ENCODE measurements around the gene DAB2IP.
A peak's percentile ranks its signal among the peaks of the same experiment; 100 is the strongest.
"Not testable (repeated sequence)": the region's sequence is repeated elsewhere in the genome, so short reads cannot be mapped to it uniquely, and the experiment has no call there.

Gene DAB2IP

DNA sequence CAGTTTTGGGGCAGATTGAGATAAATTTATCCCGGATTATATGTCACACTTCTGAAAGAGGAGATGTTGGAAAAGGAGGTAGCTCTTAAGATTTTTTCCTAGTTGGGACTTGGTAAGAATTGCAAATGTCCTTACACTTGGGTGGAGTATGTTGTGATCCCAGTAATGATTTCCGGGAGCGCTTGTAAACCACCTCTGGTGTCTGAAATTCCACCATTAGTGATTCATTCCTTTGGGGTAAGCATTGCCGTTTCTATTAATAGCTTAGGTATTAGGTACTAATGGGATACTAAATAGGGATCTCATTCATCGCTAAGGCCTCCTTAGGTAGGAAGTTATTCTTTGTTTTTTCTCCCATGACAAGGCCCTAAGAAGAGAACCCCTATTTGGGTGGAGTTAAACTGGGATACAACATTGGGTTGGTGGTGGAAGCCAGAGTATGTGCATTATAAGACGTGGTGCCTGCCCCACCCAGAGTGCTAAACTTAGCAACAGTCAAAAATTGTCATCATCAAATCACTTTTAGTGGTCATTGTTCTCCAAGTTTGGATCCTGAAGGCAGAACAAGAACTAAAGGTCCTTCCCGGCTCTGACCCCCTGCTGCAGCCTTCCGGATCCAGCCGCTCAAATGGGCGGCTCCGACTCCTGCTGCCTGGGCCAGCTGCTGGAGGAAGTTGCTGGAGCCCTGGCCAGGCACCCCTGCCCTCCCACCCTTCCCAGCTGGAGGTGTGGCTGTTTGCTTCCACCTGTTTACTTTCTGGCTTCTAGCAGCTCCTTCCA is 31.7 kb upstream of the DAB2IP start:
- H3K4me1 ChIP-seq (ENCODE audit: low read length) = peaks cover 9% of the 10 kb centered on the region
- H3K4me2 ChIP-seq (ENCODE audit: low read length) = no peak overlapping the region
- no peak overlapping the region for H2AFZ ChIP-seq (ENCODE audit: low read depth, low read length)
- H4K20me1 ChIP-seq (ENCODE audit: insufficient read depth, low read length) = no peaks in the 10 kb centered on the region
- no peak overlapping the region for H3K4me3 ChIP-seq (ENCODE audit: low read length)
- H3K9ac ChIP-seq (ENCODE audit: low read length) = no peak overlapping the region
- no peaks in the 10 kb centered on the region for H3K9me3 ChIP-seq (ENCODE audit: insufficient read depth, low read length)
- no peaks in the 10 kb centered on the region for H3K27me3 ChIP-seq (ENCODE audit: low read depth, low read length)
- no peak for TF ChIP-seq EZH2phosphoT487 (IDR thresholded peaks at IDR 0.05; ENCODE audit: low read depth)
- TF ChIP-seq, protein P1, sequence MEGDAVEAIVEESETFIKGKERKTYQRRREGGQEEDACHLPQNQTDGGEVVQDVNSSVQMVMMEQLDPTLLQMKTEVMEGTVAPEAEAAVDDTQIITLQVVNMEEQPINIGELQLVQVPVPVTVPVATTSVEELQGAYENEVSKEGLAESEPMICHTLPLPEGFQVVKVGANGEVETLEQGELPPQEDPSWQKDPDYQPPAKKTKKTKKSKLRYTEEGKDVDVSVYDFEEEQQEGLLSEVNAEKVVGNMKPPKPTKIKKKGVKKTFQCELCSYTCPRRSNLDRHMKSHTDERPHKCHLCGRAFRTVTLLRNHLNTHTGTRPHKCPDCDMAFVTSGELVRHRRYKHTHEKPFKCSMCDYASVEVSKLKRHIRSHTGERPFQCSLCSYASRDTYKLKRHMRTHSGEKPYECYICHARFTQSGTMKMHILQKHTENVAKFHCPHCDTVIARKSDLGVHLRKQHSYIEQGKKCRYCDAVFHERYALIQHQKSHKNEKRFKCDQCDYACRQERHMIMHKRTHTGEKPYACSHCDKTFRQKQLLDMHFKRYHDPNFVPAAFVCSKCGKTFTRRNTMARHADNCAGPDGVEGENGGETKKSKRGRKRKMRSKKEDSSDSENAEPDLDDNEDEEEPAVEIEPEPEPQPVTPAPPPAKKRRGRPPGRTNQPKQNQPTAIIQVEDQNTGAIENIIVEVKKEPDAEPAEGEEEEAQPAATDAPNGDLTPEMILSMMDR (IDR thresholded peaks at IDR 0.05; ENCODE audit: low read depth, low read length) = no peak
- H3K27ac ChIP-seq (ENCODE audit: low read length) = no peak overlapping the region
- H3K79me2 ChIP-seq (ENCODE audit: low read length) = no peaks in the 10 kb centered on the region
- no peaks in the 10 kb centered on the region for H3K36me3 ChIP-seq (replicated peaks; ENCODE audit: low read depth, low read length)

- Histone ChIP-seq H3K4me1 (ENCODE audit: low read length) (peaks cover 9% of the 10 kb centered on the region), H3K27ac (ENCODE audit: low read length) (no peak overlapping the region), H2AFZ (ENCODE audit: low read depth, low read length) (no peak overlapping the region), H3K9me3 (ENCODE audit: insufficient read depth, low read length) (no peaks in the 10 kb centered on the region), H4K20me1 (ENCODE audit: insufficient read depth, low read length) (no peaks in the 10 kb centered on the region), H3K36me3 (replicated peaks; ENCODE audit: low read depth, low read length) (no peaks in the 10 kb centered on the region), H3K27me3 (ENCODE audit: low read depth, low read length) (no peaks in the 10 kb centered on the region), H3K79me2 (ENCODE audit: low read length) (no peaks in the 10 kb centered on the region), H3K4me2 (ENCODE audit: low read length) (no peak overlapping the region), H3K4me3 (ENCODE audit: low read length) (no peak overlapping the region), H3K9ac (ENCODE audit: low read length) (no peak overlapping the region)
- no peak for TF ChIP-seq EZH2phosphoT487 (IDR thresholded peaks at IDR 0.05; ENCODE audit: low read depth)
- TF ChIP-seq, protein P1 (IDR thresholded peaks at IDR 0.05; ENCODE audit: low read depth, low read length) = no peak
Measured at GRCh38 chr9:121620325-121620673, 31.1 kb upstream of the DAB2IP start.

DNA sequence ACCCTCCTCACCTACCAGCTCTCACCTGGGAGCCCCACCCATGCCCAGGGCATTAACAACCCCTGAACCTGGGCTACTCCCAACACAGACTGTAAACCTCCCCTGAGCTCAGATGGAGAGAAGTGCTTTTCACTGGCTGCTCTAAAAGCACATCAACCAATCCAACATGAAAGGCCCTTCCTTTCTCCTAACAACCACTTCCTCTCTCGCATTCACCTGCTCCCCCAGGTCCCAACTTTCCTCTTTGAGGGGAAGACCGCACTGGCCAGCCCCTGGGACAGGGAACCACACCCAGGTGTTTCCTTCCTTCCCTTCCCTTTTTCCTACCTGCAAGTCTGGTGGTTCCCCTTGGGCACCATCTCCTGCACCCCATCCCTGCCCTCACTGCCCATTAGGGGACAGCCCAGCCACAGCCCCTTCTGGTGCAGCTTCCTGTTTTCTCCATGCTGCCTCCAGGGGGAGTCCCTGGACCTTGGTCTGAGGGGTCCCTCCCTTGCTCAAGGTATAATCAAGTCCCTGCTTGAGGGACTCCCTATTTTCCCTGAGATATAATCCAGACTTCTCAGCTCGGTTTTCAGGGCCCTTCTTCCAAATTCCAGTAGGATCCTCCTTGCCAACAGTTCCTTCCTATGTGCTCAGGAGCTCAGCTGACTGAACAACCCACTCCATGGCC is 30.5 kb upstream of the DAB2IP start:
- TF ChIP-seq, protein P1 (IDR thresholded peaks at IDR 0.05; ENCODE audit: low read depth, low read length) = peak; percentile 58
- TF ChIP-seq EZH2phosphoT487 (IDR thresholded peaks at IDR 0.05; ENCODE audit: low read depth) = no peak
- H3K27me3 ChIP-seq (ENCODE audit: low read depth, low read length) = no peaks in the 10 kb centered on the region
- no peak overlapping the region for H2AFZ ChIP-seq (ENCODE audit: low read depth, low read length)
- H3K4me2 ChIP-seq (ENCODE audit: low read length) = peak overlapping the region; percentile 21; the same call in 1 of the 2 replicates
- no peaks in the 10 kb centered on the region for H4K20me1 ChIP-seq (ENCODE audit: insufficient read depth, low read length)
- no peaks in the 10 kb centered on the region for H3K36me3 ChIP-seq (replicated peaks; ENCODE audit: low read depth, low read length)
- no peak overlapping the region for H3K9ac ChIP-seq (ENCODE audit: low read length)
- H3K4me1 ChIP-seq (ENCODE audit: low read length) = peaks cover 9% of the 10 kb centered on the region
- no peaks in the 10 kb centered on the region for H3K79me2 ChIP-seq (ENCODE audit: low read length)
- H3K27ac ChIP-seq (ENCODE audit: low read length) = no peak overlapping the region
- H3K9me3 ChIP-seq (ENCODE audit: insufficient read depth, low read length) = no peaks in the 10 kb centered on the region
- no peak overlapping the region for H3K4me3 ChIP-seq (ENCODE audit: low read length)

DNA sequence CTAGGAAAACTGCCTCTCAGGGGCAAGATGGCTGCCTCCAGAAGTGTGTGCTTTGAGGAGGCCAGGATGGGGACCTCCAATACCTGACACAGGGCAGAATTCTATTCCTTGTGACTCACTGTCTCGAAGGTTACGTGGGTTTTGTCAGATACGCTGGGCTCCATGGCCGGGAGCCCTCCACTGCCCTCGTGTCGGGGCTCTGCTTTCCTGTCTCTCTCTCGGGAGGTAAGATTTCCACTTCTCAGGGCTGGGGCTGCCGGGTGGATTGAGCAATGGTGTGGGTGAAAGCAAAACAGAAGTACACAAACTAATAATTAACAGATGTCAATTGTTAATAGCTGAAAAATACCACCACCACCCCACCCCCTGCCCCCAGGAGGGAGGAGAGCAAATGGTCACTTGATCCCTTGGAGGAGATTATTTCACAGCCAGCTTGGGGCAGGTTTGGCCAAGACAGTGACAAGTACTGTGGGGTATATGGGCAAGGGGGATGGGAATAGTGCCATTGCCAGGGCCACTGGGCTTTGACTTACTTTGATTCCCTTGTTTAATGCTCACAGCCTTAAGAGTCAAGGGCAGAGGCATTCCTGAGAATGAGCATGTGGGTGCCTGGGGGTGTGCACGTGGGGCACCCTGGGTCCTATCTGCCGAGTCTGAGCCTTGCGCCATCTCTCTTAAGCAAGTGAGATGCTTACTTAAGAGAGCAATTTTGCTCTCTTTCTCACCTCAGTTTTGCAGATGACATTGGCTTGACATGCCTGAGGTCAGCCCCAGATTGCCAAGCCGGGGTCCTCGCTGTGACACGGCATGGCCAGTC is 28.8 kb upstream of the DAB2IP start:
- Histone ChIP-seq H3K9ac (ENCODE audit: low read length) (no peak overlapping the region), H3K4me1 (ENCODE audit: low read length) (peaks cover 9% of the 10 kb centered on the region), H3K27ac (ENCODE audit: low read length) (no peak overlapping the region)

GRCh38 chr9:121623430-121623829 is 28.0 kb upstream of the DAB2IP start:
- H3K4me1 ChIP-seq (ENCODE audit: low read length); H3K9ac ChIP-seq (ENCODE audit: low read length); H4K20me1 ChIP-seq (ENCODE audit: insufficient read depth, low read length); H3K36me3 ChIP-seq (replicated peaks; ENCODE audit: low read depth, low read length); H3K4me2 ChIP-seq (ENCODE audit: low read length); H3K27me3 ChIP-seq (ENCODE audit: low read depth, low read length); H3K27ac ChIP-seq (ENCODE audit: low read length); H3K9me3 ChIP-seq (ENCODE audit: insufficient read depth, low read length); H2AFZ ChIP-seq (ENCODE audit: low read depth, low read length); H3K79me2 ChIP-seq (ENCODE audit: low read length); H3K4me3 ChIP-seq (ENCODE audit: low read length): not testable (repeated sequence)

More for the DNA sequence above, 28.8 kb upstream of the DAB2IP start:
- H3K27me3 ChIP-seq (ENCODE audit: low read depth, low read length) = no peaks in the 10 kb centered on the region
- no peaks in the 10 kb centered on the region for H3K9me3 ChIP-seq (ENCODE audit: insufficient read depth, low read length)
- H3K36me3 ChIP-seq (replicated peaks; ENCODE audit: low read depth, low read length) = no peaks in the 10 kb centered on the region
- H4K20me1 ChIP-seq (ENCODE audit: insufficient read depth, low read length) = no peaks in the 10 kb centered on the region
- H3K4me3 ChIP-seq (ENCODE audit: low read length) = no peak overlapping the region
- H2AFZ ChIP-seq (ENCODE audit: low read depth, low read length) = no peak overlapping the region
- no peaks in the 10 kb centered on the region for H3K79me2 ChIP-seq (ENCODE audit: low read length)
- no peak for TF ChIP-seq EZH2phosphoT487 (IDR thresholded peaks at IDR 0.05; ENCODE audit: low read depth)
- TF ChIP-seq, protein P1 (IDR thresholded peaks at IDR 0.05; ENCODE audit: low read depth, low read length) = no peak
- no peak overlapping the region for H3K4me2 ChIP-seq (ENCODE audit: low read length)

Data from OCI-LY3 (cell line).